Stimulated activated CD4-positive, alpha-beta T cell treated with anti-CD3 and anti-CD28 coated beads, Interleukin-15, amount 100 ng/mL, for 1 hour (primary cell): ENCODE data around the gene MYRIP.
"Not testable (repeated sequence)": the region's sequence is repeated elsewhere in the genome, so short reads cannot be mapped to it uniquely, and the experiment has no call there.

Experiments used
- DNase-seq, 2 donors: peaks; one replicate each; pipeline ENCODE4 v3.0.0-alpha.2; 2020; ENCODE audit warnings: low read depth in 1 of 2, low spot score in 1 of 2

Gene MYRIP

GRCh38 chr3:40118091-40118490 lies 308.7 kb downstream of the MYRIP start:
- DNase-seq: no peak

- DNase-seq: no peak
Measured at GRCh38 chr3:40120067-40120692, 310.8 kb downstream of the MYRIP start.

- no peak for DNase-seq
Measured at GRCh38 chr3:40120806-40121205, 311.4 kb downstream of the MYRIP start.

DNA sequence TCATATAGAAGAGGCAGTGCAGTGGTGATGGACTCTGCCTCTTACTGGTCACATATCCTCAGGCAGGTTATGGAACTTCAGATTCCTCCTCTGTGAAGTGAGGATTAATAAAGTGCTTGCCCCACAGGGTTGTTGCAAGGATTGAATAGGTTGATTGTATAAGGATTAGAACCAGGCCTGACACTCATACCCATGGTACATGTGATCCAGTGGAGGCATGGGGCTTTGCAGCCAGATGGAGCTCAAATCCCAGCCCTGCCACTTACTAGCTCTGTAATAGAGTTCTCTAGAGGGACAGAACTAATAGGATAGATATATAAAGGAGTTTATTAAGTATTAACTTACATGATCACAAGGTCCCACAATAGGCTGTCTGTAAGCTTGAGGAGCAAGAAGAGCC lies 315.5 kb downstream of the MYRIP start:
- no peak for DNase-seq

DNA sequence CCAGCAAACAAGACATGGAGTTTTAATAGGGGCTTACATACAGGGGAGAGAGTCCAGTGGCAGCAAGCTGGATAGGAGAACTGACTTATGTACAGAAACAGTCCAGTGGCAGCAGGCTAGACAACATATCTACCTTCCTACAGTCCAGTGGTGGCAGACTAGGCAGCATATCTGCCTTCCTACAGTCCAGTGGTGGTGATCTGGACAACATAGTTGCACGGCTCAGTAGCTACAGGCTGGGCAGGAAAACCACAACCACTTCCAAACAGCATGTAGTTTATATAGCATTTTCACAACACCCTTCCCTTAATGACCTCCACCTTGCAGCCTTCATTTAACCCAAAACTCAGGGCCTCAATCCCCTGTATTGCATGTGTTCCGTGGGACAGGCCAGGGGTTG lies 318.8 kb downstream of the MYRIP start:
- no peak for DNase-seq

DNA sequence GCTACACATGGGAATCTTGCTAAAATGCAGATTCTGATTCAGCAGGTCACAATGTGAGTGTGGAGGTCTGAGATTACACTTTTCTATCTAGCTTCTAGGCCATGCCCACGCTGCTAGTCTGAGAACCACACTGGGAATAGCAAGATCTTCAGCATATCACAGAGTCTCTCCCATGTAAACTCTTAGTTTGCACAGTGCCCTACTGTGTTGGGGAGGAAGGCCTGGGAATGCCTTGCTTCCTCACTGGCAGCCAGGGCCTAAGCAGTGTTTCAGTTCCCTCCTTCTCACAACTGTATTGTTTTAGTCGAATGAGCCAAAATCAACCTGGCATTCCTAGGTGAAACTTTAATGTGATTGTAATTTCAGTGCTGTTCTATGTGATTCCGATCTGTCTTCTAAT lies 320.1 kb downstream of the MYRIP start:
- DNase-seq: no peak

- DNase-seq: no peak
Measured at GRCh38 chr3:40129981-40130380, 320.6 kb downstream of the MYRIP start.

DNA sequence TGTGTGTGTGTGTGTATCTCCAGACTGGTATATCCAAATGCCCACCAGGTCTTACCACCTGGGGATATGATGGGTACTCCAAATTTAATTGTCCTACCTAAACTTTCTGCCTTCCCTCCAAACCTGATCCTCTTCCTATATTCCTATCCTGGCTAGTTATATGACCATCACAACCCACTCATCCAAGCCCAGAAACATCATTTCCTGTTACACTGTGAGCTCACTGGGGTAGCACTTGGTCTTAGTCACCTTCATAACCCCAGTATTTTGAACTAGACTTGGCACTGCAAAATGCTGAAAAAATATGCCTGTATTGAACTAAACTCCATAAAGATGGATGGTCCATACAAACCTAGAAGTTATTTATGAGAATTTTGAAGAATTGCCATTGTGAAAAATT lies 321.3 kb downstream of the MYRIP start:
- DNase-seq: no peak

DNA sequence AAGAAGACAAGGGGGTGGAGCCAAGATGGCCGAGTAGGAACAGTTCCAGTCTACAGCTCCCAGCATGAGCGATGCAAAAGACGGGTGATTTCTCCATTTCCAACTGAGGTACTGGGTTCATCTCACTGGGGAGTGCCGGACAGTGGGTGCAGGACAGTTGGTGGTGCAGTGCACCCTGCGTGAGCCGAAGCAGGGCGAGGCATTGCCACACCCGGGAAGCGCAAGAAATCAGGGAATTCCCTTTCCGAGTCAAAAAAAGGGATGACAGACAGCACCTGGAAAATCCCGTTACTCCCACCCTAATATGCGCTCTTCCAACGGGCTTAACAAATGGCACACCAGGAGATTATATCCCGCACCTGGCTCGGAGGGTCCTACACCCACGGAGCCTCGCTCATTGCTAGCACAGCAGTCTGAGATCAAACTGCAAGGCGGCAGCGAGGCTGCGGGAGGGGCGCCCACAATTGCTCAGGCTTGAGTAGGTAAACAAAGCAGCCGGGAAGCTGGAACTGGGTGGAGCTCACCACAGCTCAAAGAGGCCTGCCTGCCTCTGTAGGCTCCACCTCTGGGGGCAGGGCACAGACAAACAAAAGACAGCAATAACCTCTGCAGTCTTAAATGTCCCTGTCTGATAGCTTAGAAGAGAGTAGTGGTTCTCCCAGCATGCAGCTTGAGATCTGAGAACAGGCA lies 324.6 kb downstream of the MYRIP start:
- not testable (repeated sequence) for DNase-seq

DNA sequence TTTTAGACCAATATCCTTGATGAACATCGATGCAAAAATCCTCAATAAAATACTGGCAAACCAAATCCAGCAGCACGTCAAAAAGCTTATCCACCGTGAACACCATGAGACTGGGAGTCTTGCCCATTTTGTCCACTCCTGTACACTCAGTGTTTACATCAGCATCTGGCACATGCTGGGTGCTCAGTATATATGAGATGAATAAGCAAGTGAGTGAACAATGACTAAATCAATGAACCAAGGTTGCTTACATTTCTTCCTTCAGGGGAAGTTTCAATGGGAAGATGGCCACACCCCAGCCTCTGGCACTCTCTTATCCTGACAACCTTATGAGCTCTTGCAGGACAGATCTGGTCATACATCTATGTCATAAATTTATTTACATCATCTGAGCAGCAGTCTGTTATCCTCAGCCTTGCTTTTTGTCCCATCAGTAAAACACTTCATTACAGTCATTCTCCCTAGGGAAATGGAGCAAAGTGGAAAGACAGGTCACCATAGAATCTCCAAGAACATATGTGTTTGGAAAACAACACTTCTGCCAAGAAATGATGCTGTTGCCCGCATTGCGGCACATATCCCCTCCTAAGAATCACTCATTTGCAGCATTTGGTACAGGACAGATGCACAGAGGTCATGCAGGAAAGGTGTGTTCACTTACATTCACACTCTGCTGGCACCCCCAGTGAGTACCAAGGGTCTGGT lies 328.3 kb downstream of the MYRIP start:
- no peak for DNase-seq

GRCh38 chr3:40143283-40144090 lies 334.1 kb downstream of the MYRIP start:
- no peak for DNase-seq

DNA sequence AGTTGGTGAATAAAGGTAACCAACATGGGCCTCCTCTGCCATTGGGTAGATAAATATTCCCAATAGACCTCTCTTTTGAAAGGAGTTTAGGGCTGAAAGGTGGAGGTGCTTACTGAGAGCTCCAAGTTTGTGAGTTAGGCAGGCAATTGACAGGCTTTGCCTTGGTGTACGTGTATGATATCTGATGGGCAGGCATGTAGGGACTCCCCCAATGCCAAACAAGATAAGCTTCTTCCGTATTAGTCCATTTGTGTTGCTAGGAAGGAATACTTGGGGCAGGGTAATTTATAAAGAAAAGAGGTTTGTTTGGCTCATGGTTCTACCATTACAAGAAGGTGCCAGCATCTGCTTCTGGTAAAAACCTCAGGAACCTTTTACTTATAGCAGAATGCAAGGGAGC lies 339.4 kb downstream of the MYRIP start:
- no peak for DNase-seq

- DNase-seq: no peak
Measured at GRCh38 chr3:40152482-40153133, 343.2 kb downstream of the MYRIP start.

DNA sequence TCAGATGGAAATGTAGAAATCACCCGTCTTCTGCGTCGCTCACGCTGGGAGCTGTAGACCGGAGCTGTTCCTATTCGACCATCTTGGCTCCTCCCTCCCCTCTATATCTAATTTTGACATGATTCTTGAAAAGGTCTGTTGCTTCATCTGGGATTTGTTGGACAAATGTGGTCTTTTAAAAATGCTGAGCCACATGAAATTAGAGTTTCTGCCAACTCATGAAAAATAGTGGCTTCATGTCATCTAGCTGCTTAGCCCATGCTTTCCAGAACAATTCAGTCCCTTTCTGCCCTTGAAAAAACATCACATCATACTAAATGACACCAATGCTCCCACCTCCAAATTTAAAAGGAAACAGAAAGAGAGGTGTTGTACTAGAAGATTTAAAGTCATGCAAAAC lies 351.5 kb downstream of the MYRIP start:
- DNase-seq: no peak

DNA sequence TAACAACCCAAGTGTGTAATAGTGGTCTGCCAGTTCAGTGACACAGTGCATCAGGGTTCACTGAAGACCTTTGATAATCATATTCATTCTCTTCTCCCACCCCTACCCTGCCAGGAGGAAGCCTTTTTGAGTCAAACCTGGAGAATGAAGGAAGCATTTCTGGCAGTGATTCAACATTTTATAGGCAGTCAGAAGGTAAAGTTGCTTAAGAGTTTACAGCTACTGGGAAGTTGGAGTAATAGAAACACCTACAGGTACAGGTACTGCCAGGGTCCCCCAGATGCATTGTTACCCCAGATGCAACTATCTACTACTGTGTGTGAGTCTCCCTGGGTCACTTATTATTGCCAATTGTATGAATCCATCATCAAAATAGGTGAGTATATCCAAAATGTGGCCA lies 353.2 kb downstream of the MYRIP start:
- DNase-seq: no peak

DNA sequence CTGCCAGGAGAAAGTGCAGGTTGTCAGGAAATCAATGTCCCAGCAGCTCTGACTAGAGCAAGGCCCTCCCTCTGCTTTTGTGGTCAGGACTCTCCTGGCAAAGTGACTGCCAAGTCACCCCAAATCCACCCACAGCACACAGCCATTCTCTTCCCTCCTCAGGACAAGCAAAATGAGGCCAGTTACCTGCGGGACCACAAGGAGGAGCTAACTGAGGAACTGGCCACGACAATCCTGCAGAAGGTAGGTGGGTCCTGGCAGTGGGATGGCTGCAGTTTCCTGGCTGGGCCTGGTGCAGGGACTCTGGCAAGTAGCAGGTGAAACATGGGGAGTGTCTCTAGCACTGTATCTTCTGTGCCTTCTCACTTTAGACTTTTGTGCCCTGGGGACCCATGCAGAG lies 357.6 kb downstream of the MYRIP start:
- no peak for DNase-seq

DNA sequence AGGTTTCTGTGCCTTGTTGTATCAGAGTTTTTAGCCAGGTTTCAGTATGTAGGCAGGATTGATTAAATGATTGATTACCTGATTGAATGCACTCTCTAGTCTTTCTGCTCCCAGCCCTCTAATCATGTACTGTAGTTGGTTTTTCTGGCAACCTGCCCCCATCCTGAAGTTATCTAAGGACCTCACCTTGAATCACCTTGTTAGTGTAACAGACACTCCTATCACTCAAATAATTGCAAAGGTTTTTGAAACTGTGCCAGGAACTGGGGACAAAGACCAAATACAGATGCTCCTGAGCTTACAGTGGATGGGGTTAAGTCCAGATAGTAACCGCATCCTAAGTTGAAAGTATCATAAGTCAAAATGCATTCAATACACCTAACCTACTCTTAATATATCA lies 358.5 kb downstream of the MYRIP start:
- DNase-seq: no peak

- DNase-seq: no peak
Measured at GRCh38 chr3:40169983-40170382, 360.6 kb downstream of the MYRIP start.

DNA sequence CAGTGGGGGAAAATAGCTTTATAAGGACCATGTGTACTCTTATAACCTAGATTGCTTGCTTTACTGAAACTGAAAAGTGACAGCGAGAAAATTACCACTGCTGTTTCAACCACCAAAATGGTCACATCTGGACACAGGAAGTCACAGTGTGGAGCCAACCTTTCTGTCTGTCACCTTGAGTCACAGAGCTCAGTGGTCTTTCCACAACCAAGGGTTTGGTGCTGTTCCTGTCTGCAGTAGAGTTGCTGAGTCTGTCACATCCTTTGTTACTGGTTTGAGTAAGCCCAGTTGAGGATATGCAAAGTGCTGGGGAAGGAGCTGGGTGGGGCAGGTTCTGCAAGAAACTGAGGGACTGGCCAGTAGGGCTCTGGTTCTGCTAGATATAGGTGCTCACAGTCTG lies 361.0 kb downstream of the MYRIP start:
- DNase-seq: no peak

DNA sequence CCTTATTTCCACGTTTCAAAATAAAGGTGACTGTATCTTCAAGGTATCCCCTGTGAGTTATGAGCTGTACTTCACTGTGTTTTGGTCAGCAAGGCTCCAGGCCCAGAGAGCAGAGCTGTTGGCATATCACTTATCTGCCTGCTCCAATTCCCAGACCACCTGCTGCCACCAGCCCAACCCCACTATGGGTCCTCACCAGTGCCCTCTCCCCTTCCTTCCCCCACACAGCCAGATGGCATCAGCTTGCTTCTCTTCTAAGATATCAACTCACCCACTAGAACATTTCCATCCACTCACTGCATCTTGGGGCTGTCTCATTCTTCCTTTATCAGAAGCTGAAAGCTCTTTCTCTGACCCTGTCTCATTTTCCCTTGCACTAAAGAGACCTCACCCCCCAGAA lies 363.2 kb downstream of the MYRIP start:
- no peak for DNase-seq

DNA sequence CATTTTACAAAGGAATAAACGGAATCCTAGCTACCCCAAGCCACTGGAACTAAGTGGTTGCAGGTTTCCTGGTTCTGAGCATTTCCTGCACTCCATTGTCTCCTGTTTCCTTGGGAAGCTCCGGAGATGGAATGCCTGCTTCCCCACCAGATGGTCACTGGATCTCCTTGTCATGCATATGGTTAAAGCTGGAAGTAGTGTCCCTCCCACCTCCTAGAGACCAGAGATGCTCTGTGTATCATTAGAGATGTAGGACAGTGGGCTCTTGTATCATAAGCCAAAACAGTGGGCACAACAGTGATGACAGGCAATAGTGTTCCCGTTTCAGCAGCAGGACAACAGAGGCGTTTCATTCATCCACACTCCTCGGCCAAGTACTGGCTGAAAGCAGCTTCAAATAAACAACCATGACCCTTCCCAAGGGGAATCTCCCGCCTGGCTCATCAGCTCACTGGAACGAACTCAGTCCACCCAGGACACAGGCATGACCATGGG lies 363.9 kb downstream of the MYRIP start:
- no peak for DNase-seq
